ENCODE results near the gene EIF3L.

The EIF3L gene

GRCh38 chr22:37927637-37927936 lies 78.4 kb downstream of the EIF3L start:
- DNase-seq (ENCODE audit: low spot score), result no peak

- no peak for DNase-seq (ENCODE audit: low spot score)
Observed at GRCh38 chr22:37929390-37929789, 80.2 kb downstream of the EIF3L start.

- peak; percentile 56 for DNase-seq (ENCODE audit: low spot score)
Observed at GRCh38 chr22:37930270-37930951, 81.2 kb downstream of the EIF3L start.

- no peak for DNase-seq (ENCODE audit: low spot score)
Observed at GRCh38 chr22:37930952-37931440, 81.8 kb downstream of the EIF3L start.

GRCh38 chr22:37931893-37932389 lies 82.7 kb downstream of the EIF3L start:
- no peak for DNase-seq (ENCODE audit: low spot score)

- no peak for DNase-seq (ENCODE audit: low spot score)
Observed at GRCh38 chr22:37932401-37932800, 83.2 kb downstream of the EIF3L start.

- no peak for DNase-seq (ENCODE audit: low spot score)
Observed at GRCh38 chr22:37932821-37933578, 83.8 kb downstream of the EIF3L start.

- DNase-seq (ENCODE audit: low spot score), result peak; percentile 91
Observed at GRCh38 chr22:37933711-37934376, 84.6 kb downstream of the EIF3L start.
